HG03558 (cell line): ENCODE measurements around the gene ENAH.

Source experiments
- ATAC-seq: cut with Tn5 transposase; IDR thresholded peaks from one replicate; pipeline ENCODE4 v1.9.1; 2021; ENCODE audit warnings: moderate number of reproducible peaks; ENCODE audit not compliant: unreplicated experiment; ENCODE audit errors: extremely low read depth

The ENAH gene

DNA sequence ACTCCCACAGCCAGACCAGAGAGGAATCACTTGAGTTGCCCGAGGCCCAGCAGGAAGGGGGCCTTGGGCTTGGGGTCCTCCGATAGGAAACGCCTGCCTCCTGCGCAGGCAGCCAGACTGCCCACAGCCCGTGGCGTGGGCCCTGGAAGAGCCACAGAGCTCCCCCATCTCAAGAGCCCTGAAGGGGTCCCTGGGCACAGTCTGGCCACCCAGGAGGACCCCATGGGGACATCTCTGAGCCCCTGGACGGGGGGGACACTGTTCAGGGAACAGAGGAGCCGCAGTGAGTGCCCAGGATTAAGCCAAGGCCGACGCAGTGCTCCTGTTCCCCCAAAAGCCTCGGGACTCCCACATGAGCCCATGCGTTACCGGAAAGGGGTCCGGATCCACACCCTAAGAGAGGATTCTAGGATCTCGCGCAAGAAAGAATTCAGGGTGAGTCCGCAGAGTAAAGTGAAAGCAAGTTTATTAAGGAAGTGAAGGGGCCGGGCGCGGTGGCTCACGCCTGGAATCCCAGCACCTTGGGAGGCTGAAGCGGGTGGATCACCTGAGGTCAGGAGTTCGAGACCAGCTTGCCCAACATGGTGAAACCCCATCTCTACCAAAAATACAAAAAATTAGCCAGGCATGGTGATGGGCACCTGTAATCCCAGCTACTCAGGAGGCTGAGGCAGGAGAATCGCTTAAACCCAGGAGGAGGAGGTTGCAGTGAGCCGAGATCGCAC is 187.0 kb downstream of the ENAH start:
- no peak for ATAC-seq

DNA sequence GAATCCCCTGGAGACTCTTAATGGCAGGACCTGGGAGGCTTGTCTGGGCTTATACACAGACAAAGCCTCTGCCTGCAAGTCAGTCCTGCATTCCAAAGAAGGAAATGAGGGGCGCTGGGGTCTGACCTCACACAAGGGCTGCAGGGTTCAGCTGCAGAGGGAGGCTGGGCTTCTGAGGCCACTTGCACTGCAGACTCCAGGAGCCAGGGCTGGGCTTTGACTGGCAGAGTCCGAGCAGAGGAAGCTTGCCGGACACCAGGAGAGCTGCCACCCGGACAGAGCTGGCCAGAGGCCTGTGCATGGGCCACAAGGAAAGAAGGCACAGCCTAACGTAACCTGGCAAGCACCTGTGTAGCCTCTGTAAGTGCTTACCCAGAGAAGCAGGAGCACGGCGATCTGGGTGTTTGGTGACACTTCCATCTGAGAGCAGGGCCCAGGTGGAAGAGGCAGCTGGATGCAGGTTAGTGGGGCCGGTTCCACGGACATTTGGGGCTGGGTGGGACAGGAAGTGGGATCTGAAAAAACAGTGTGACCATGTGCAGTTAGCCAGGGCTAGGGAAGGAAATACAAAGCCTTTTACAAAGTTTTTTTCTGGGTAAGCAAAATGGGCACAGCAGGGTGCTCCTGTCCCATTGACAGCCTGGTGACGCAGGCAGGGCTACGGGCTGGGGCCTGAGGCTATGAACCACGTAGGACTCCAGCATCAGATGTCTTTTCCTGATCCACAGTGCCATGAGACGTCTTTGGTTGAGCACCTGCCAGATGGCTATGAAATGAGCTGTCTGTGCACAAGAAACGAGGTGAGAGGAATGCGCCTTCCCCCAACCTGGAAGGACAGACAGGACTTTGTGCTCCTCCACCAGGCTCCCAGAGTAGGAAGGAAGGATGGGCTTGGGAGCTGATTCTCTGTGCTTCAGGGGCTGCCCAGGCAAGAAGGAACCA is 187.8 kb downstream of the ENAH start:
- no peak for ATAC-seq

DNA sequence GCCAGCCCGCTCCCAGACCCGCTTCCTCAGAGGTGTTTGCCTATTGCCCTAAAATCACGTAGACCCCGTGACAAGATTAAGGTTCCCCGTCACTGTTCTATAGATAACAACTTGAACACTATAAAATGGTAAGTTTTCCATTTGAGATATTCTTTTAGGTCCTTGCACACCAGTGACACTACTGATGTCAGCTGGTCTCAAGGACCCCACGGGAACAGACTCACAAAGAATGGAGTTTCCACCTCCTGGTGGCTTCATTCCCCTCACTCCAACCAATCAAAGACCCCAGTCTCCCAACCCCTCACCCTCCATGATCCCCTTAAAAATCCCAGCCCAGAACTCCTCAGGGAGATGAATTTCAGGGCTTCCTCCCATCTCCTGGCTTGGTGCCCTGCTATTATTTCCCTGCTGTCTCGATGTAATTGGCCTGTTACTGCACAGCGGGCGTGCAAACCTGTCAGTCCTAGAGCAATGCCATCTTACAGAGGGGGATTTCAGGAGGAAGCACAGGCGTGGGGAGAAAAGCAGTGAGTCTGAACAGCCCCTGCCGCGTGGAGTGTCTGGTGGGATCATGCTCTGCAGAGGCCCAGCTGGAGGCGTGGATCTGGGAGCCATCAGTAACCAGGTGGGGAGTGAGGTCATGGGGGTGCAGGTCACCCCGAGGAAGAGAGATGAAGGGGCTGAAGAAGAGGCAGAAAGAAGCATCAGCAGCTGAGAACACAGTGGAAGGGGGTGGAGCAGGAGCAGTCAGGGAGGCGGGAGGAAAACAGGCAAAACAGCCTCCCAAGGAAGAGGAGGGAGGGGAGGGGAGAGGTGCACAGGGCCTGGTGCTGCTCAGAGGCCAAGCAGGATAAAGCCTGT is 190.0 kb downstream of the ENAH start:
- no peak for ATAC-seq

DNA sequence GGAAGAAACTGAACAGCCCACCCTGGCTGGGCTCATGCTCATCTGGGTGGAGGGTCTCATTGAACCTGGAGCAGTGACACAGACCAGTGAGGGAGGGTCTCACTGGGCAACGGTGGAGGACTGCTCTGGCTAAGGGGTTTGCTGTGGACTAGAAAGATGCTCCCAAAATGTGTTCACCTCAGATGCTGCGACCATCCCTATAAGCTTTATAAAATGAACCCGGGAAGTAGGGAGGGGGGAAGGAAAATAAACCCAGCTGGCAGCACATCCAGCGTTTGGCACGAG is 190.6 kb downstream of the ENAH start:
- no peak for ATAC-seq

DNA sequence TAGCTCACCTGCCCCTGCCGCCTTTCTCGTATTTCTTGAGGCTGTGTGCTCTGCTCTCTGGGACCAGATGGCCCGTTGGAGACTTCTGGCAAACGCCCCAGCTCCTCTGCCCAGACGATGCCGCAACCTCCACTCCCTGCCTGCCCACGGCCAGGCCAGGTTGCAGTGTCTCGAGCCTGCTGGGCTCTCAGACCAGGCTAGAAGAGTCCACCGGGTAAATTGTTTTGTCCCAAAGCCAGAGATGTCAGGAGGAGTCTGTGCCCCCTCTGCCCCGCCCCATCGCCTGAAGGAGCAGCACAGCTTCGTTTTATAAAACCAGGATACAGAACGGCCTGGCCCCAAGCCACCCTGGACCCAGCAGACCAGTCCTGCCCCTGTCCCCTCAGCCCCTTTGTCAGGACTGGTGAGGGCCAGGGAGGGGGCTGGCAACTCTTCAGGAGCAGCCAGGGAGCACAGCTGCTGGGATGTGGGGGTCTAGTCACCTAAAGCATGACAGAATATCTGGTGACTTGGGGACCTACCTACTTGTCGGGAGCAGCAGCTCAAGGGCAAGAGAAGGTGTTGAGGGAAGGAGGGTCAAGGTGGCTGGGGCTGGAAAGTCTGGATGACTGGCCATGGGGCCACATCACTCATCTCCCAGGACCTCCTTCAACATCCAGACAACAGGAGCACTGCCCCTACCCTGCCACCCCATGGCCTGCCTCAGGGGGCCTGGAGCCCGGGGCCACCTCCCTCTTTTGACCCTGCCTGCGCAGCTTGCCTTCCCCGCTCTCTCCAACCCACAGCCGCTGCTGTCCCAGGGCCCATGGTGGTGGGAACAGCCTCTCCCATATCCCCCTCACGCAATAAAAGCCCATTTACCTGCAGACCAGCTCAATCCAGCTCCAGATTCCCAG is 191.1 kb downstream of the ENAH start:
- no peak for ATAC-seq

DNA sequence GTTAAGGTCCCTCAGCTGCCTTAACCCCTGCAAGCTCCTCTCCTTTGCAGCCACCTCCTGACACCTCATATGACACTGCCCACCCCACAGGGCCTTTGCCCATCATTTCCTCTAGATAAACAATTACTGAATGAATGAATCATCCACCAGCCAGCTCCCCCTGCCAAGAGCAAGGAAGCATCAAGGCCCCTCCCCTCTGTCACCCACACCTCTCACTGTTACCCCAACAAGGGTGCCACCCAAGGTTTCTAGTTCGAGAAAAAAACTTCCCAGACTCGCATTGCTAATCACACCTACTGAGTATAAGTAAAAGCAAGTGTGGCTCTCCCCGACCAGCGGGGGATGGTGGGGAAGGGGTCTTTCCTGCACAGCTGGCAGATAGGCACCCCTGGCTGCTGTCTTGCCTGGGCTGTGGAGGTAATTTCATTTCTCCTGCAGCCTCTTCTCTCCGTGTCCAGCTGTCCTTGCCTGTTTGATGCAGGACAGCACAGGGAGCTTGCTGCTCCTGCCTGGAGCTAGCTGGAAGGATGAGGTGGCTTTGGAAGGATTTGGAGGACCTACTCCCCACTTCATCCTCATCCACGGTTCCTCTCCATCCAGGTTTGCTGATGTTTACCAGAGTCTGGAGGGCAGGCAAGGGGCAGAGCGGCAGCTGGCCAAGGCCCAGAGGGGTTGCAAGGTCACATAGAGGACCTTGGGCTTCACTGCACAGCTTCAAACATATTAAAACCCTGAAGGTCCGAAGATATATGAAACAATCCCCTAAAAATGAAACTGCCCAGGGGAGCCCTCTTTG is 192.0 kb downstream of the ENAH start:
- ATAC-seq, result no peak

DNA sequence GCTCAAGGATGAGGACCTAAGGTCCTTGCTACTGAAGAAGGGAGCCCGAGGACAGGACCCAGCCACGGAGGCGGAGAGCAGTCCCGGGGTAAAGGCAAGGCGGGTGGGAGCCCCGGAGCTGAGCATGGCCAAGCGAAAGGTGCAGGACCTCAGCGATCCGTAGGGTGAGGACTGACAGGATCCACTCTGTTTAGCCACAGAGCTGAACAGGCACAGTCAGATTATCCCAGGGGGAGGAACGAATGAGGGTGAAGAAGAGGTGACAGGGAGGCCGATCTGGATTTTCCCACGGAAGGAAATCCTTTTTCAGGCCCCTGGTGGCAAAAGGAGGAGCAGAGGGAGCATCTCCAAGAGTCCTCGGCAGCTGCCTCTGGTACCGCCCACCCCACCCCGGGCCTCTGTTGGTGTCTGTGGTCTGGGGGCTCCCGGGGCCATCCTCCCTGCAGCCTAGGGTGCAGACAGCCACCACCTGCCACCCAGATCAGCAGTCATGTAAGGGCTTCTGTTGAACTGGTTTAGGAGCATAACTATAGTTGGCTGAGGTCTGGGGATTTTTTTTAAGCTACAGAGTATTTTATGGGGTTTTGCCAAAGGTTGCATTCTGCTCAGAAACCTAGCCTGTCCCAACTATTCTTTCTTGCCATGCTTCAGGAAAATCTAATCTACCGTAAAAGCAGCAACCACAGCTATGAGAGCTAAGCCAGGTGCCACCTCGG is 192.7 kb downstream of the ENAH start:
- ATAC-seq, result no peak

DNA sequence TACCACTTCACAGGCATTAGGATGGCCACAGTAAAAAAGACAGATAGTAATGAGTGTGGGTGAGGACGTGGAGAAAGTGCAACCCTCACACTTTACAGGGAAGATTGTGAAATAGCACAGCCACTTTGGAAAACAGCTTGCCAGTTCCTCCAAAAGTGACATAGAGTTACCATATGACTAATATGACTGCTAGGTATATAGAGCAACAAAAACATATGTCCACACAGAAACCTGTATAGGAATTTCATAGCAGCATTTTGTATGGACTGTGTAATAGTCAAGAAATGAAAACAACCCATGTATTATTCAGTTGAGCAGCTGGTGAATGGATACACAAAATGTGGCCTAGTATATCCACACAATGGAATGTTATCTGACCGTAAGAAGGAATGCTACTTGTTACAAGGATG is 194.7 kb downstream of the ENAH start:
- no peak for ATAC-seq

DNA sequence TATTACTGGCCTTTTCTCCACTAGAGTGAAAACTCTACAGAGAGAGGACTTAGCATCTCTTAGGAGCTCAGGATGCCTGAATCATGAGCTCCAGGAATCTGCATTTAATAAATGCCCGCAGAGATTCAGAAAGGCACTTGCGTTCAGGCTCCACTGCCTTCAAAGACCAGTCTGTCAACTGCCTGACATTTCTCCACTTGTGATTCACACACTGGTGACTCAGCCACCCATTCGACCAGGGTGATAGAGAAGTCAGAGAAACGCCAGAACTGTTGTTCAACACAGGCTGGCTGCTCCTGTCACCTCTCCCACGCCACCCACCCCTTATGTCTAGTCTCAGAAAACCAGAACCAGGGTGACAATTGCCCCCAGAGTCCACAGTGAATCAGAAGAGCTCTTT is 198.2 kb downstream of the ENAH start:
- ATAC-seq, result no peak

DNA sequence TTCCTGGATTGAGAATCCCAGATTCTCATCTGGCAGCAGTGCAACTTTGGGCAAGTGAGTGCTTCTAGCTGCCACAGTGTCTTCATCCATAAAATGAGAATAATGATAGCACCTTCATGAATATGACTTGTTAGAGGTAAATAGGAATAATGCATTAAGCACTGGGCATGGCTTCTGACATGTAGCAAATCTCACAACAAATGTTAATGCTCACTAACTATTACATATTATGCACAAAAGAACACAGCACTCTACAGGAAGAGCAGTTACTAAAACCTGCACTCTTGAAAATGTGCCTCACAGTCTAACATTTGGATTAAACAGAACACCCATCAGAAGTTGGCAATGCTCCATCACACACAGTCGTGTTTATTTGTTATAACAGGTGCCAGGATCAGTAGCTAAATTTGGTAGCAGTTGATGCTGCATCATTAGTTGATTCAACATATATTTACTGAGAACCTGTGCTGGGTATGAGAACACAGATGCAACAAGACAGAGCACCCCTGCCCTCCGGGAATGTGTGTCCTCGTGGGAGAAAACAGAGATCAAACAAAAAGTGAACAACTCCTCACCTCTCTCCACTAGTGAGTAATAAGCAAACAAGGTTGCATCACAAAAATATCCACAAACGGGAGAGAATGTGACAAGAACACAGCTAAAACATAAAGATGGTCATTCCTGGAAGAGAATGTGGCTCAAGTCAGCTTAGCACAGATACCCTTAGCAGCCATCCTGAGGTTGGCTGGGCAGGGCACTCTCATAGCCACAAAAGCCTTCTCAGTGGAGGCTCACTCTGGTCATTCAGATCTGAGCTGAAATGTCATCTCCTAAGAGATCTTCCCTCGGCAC is 198.9 kb downstream of the ENAH start:
- no peak for ATAC-seq

DNA sequence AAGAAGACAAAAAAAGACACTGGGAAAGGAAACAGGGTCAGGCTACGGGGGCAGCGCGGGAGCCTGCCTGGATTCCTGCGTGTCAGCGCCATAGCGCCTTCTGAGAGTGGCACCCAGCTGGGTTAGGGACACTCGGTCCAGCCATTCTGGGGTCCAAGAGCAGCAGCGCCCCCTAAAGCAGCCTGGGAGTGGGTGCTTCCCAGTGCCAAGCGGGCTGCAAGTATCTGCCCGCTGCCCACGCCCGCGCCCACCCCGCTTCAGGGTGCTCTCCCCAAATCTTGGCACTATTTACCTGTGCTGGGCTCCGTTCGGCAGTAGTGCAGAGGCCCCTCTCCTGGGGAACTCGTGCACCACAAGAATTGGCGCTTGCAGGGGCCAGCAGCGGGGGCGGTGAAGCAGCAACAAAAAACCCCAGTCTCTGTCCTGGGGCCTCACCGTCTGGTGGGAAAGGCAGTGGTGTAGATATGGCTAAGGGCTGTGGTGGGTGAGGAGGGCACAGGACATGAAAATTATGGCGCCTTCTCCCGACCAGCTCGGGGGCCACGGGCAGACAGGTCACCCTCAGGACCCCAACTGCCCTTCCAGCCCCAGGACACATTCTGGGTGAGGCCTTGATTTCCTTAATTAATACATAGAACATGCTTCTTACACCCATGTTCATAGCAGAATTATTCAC is 200.9 kb downstream of the ENAH start:
- no peak for ATAC-seq

DNA sequence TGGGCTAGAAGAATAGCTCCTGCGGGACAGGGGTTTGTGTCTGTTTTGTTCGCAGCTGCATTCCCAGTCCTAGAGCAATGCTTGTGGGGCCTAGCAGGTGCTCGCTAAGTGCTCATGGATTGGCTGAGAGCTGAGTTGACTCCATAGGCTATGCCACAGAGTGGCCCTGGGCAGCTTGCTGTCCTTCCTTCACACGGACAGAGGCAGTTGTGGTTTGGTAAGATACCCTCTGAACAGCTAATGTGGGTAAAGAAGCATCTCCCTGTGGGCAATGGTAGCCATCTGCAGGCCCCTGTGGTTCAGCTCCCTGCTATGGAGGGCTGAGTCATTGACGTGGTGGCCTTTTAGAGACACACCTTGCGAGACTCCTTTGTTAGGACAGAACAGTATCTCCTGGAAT is 201.6 kb downstream of the ENAH start:
- ATAC-seq, result no peak

DNA sequence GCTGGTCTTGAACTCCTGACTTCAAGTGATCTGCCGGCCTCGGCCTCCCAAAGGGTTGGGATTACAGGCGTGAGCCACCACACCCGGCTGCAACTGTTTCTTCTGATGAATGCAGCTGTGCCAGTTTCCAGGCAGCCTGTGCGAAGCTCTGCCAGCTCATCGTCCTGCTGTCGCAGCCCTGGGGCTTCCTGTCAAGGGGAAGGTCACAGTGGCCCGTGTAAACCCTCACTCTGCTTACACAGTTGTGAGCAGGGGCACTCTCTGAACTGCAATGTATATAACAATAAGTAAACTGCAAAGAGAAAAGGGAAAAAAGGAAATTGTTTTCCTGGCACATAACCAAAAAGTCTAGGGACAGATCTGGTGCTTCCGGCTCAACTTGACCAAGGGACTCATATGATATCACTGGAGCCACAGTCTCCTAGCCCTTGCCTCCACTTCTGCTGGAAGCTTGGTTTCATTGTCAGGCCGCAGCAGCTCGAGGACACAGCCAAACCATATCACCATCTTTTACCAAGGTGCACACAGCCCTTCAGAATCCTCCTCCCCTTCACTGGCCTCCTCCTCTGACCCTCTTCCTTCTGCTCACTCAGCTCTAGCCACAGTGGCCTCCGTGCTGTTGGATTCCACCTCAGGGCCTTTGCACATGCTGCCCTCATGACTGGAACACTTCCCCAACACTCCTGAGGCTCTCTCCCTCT is 202.3 kb downstream of the ENAH start:
- ATAC-seq, result no peak

DNA sequence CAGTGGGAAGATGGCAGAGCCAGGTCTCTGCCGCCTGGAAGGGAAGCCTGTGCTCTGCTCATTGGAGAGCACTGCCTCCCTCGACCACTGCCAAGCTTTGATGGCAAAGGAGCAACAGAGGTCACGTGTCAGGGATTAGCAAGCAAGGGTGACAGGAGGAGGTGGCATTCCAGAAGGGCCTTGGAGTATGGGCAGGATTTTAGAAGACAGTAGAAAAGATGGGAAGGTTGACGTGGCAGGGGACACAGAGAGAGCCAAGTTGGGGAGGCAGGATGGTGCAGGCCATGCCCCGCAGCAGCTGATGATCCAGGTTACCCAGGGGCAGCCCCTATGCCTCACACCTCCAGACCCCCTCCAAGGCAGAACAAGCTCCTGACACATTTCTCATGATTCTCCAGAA is 203.1 kb downstream of the ENAH start:
- no peak for ATAC-seq

DNA sequence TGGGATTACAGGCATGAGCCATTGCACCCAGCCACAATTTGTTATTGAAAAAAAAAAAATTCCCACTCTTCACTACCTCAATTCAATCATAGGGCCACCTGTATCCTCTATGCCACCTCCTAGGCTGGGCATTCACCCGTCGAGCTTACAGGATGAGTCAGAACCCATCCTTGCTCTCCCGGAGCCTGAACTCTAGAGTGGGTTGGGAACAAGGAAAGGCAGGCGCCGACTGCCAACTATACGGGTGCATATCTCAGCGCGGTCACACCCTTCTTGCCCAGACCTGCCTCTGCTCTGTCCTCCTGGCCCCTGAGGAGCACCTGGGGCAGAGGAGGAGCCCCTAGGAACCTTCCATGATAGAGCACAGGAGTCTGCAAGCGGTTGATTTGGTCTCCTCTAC is 203.7 kb downstream of the ENAH start:
- no peak for ATAC-seq

DNA sequence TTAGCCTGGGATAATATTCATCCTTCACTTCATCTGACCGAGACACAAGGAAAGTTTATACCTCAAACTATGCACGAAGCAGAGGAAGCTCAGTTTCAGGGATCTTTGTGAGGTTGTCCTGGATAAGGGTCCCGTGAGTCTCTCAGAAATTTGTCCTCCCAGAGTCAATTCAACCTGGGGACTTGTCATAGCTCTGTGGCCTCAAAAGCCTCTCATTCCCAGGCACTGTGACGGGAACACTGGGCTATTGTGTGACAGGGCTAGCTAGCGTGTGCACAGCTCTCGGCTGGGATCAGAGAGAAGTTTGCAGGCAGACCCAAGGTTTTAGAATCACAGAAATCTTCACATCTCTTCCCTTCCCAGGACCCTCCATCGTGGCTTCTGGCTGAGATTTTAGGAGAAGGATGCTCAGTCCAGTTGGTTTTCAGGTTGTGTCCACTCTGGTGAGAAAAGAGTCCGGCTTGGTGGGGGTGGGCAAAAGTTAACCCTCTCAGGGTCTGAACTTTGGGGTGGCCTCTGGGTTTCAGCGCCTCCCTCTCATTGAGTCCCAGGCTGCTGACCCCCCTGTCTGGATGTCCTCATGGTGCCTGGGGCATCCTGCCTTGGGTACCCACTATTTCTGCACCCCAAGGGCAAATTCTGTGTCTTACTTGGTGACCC is 204.6 kb downstream of the ENAH start:
- no peak for ATAC-seq
